ENCODE measurements around the gene PBX3. TPM values are rescaled to one million over a fixed set of nuclear protein-coding genes. Genes with fewer than 3 reads are reported as not detected.

The PBX3 gene
- total and polyA plus RNA-seq, 9 of the 15 experiments (the other 6 are each of a cell fraction or from before 2014, with no cell fraction given), result 0.14 to 5.8 (median 0.92) TPM

- TF ChIP-seq E2F4 (CRISPR knock-in tag; IDR thresholded peaks at IDR 0.05; ENCODE audit: low read depth) (no peak), E2F8 (IDR thresholded peaks at IDR 0.05; ENCODE audit: low read depth, partially characterized antibody) (peak; percentile 80), MYC (IDR thresholded peaks at IDR 0.05; ENCODE audit: low read depth, low read length) (peak; percentile 74), MYC (CRISPR knock-in tag; IDR thresholded peaks at IDR 0.05; ENCODE audit: borderline replicate concordance, low read depth) (peak; percentile 56; the same call in 1 of the 2 replicates), MTA1 (IDR thresholded peaks at IDR 0.05; ENCODE audit: borderline replicate concordance) (no peak), CBX8 (IDR thresholded peaks at IDR 0.05; ENCODE audit: borderline replicate concordance, extremely low read depth, low read depth, low read length, poor library complexity, severe bottlenecking) (no peak), ZBTB11 (CRISPR knock-in tag; IDR thresholded peaks at IDR 0.05) (peak in 2 of 3 experiments; percentile 70 to 91; a peak in 5 of 6 replicates), HMGXB4 (CRISPR knock-in tag; IDR thresholded peaks at IDR 0.05) (0 out of 2 replicates have a peak, but pooled peaks have one; percentile 25), ARID3B (CRISPR knock-in tag; IDR thresholded peaks at IDR 0.05; ENCODE audit: borderline replicate concordance) (no peak), TEAD2 (tag; IDR thresholded peaks at IDR 0.05) (no peak), KDM1A (IDR thresholded peaks at IDR 0.05) (no peak), NFE2L1 (tag; IDR thresholded peaks at IDR 0.05; ENCODE audit: borderline replicate concordance, low read depth) (no peak)
Observed at GRCh38 chr9:125706651-125707471, 40.3 kb upstream of the PBX3 start, which contains the start of gene MAPKAP1 (continued).
